ENCODE measurements around the gene SLC39A11.

DNA sequence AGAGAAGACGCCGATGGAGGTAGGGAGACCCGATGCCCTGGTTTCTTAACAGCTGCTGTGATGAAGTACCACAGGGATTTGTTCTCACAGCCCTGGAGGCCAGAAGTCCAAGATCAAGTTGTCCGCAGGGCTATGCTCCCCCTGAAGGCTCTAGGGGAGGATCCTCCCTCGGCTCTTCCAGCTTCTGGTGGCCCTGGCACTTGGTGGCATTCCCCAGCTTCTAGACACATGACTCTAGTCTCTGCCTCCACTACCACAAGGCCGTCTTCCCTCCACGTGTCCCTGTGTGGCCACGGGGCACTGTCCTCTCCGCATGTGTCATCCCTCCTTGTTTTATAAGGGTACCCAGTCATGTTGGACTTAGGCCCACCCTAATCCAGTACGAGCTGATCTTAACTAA is 375.2 kb downstream of the SLC39A11 start:
- TF ChIP-seq, protein P1, sequence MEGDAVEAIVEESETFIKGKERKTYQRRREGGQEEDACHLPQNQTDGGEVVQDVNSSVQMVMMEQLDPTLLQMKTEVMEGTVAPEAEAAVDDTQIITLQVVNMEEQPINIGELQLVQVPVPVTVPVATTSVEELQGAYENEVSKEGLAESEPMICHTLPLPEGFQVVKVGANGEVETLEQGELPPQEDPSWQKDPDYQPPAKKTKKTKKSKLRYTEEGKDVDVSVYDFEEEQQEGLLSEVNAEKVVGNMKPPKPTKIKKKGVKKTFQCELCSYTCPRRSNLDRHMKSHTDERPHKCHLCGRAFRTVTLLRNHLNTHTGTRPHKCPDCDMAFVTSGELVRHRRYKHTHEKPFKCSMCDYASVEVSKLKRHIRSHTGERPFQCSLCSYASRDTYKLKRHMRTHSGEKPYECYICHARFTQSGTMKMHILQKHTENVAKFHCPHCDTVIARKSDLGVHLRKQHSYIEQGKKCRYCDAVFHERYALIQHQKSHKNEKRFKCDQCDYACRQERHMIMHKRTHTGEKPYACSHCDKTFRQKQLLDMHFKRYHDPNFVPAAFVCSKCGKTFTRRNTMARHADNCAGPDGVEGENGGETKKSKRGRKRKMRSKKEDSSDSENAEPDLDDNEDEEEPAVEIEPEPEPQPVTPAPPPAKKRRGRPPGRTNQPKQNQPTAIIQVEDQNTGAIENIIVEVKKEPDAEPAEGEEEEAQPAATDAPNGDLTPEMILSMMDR (conservative IDR thresholded peaks at IDR 0.05 in 1 of 2, IDR thresholded peaks at IDR 0.05 in 1 of 2; ENCODE audit: low read depth in 1 of 2, low read length in 2 of 2): no peak
- TF ChIP-seq EZH2 (IDR thresholded peaks at IDR 0.05; ENCODE audit: low read length, missing control alignments): no peak

All from fibroblast of lung (primary cell).